ENCODE results near the gene SPSB4.

GRCh38 chr3:141012571-141012970 lies 38.6 kb upstream of the SPSB4 start:
- TF ChIP-seq ELF4 (CRISPR knock-in tag; IDR thresholded peaks at IDR 0.05) (no peak), CTCF (IDR thresholded peaks at IDR 0.05 in 2 of 3, conservative IDR thresholded peaks at IDR 0.05 in 1 of 3; ENCODE audit: insufficient read depth in 2 of 3, low read depth in 1 of 3, low read length in 3 of 3) (no peak), ZNF740 (CRISPR knock-in tag; IDR thresholded peaks at IDR 0.05) (no peak), ZNF740 (tag; IDR thresholded peaks at IDR 0.05) (no peak), ZNF639 (CRISPR knock-in tag; conservative IDR thresholded peaks at IDR 0.05 in 1 of 2, IDR thresholded peaks at IDR 0.05 in 1 of 2) (no peak), ZSCAN29 (IDR thresholded peaks at IDR 0.05) (no peak), ZC3H8 (IDR thresholded peaks at IDR 0.05) (no peak), JUN (IDR thresholded peaks at IDR 0.05; ENCODE audit: borderline replicate concordance, low read depth, low read length) (no peak), JUN (CRISPR knock-in tag; IDR thresholded peaks at IDR 0.05; ENCODE audit: borderline replicate concordance) (no peak)
